Measurements from ENCODE around the gene EPN1. TPM values are rescaled to one million over a fixed set of nuclear protein-coding genes. Genes with fewer than 3 reads are reported as not detected.

EPN1 gene
- total RNA-seq, 1 donor from 2014 or later = 145 TPM

DNA sequence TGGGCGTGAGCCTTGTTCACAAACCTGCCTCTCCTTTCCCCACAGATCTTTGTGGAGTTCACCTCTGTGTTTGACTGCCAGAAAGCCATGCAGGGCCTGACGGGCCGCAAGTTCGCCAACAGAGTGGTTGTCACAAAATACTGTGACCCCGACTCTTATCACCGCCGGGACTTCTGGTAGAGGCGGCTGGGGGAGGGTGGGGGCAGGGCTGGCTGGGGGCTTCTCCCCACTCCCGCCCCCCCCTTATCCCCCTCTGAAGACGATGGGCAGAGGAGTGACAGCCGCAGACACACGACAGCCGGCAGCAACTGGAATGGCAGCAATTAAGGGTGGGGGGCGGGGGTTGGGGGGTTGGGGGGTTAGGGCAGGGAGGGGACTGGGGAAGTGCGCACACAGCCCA lies 1.1 kb upstream of the EPN1 start:
- no peak overlapping the region for H3K4me3 ChIP-seq (ENCODE audit: insufficient read depth, low read depth, low read length)

DNA sequence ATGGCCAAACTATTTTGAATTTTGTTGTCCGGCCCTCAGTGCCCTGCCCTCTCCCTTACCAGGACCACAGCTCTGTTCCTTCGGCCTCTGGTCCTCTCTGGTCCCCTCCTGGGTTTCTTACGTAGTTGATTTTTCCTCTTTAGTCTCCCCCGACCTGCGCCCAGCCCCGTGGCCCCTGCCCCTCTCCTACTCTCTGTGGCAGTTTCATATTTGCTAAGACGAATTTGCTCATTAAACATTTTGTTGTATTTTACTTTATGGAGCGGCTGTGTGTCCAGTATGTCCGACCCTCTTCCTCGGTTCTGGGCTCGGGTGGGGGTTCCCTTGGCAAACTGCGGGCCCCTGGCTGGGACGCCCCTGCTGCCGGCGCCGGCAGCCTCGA lies 576 bp upstream of the EPN1 start:
- H3K27ac Mint-ChIP-seq (ENCODE audit: unreplicated experiment) = peak overlapping the region; percentile 91
- H3K4me1 Mint-ChIP-seq (ENCODE audit: low read depth, unreplicated experiment) = peaks cover 32% of the 10 kb centered on the region
- peak overlapping the region; percentile 97 for H3K9ac ChIP-seq (ENCODE audit: low read length)
- FAIRE-seq (no peak), DNase-seq (ENCODE audit: low read depth) (no peak)
- no peaks in the 10 kb centered on the region for H3K9me3 ChIP-seq (ENCODE audit: insufficient read depth, low read depth, low read length)
- peaks cover 91% of the 10 kb centered on the region for H3K79me2 ChIP-seq (ENCODE audit: insufficient read depth, low read length)
- peaks cover 28% of the 10 kb centered on the region for H3K4me1 ChIP-seq (ENCODE audit: insufficient read depth, low read length)
- H3K4me3 Mint-ChIP-seq (ENCODE audit: unreplicated experiment) = peak overlapping the region; percentile 79
- H3K27me3 ChIP-seq (ENCODE audit: insufficient read depth, low read length) = no peaks in the 10 kb centered on the region
- H2AFZ ChIP-seq (ENCODE audit: low read depth, low read length) = no peak overlapping the region
- H3K9me3 Mint-ChIP-seq (ENCODE audit: unreplicated experiment) = peaks cover 1% of the 10 kb centered on the region
- no peak for TF ChIP-seq EZH2 (IDR thresholded peaks at IDR 0.05; ENCODE audit: insufficient read depth, low read length)
- TF ChIP-seq, protein P1, sequence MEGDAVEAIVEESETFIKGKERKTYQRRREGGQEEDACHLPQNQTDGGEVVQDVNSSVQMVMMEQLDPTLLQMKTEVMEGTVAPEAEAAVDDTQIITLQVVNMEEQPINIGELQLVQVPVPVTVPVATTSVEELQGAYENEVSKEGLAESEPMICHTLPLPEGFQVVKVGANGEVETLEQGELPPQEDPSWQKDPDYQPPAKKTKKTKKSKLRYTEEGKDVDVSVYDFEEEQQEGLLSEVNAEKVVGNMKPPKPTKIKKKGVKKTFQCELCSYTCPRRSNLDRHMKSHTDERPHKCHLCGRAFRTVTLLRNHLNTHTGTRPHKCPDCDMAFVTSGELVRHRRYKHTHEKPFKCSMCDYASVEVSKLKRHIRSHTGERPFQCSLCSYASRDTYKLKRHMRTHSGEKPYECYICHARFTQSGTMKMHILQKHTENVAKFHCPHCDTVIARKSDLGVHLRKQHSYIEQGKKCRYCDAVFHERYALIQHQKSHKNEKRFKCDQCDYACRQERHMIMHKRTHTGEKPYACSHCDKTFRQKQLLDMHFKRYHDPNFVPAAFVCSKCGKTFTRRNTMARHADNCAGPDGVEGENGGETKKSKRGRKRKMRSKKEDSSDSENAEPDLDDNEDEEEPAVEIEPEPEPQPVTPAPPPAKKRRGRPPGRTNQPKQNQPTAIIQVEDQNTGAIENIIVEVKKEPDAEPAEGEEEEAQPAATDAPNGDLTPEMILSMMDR (IDR thresholded peaks at IDR 0.05; ENCODE audit: insufficient read depth, low read depth, low read length) = no peak
- H4K20me1 ChIP-seq (ENCODE audit: insufficient read depth, low read length) = peaks cover 87% of the 10 kb centered on the region
- peak overlapping the region; percentile 92 for H3K4me2 ChIP-seq (ENCODE audit: low read length)
- peaks cover 9% of the 10 kb centered on the region for H3K36me3 Mint-ChIP-seq (ENCODE audit: low read depth, unreplicated experiment)
- no peaks in the 10 kb centered on the region for H3K27me3 Mint-ChIP-seq (ENCODE audit: low read depth, unreplicated experiment)
- H3K36me3 ChIP-seq (ENCODE audit: insufficient read depth, low read length) = peaks cover 3% of the 10 kb centered on the region
- peak overlapping the region; percentile 93 for H3K4me3 ChIP-seq (ENCODE audit: insufficient read depth, low read depth, low read length)
- H3K27ac ChIP-seq (ENCODE audit: low read depth, low read length) = no peak overlapping the region

More for the DNA sequence above, 1.1 kb upstream of the EPN1 start:
- no peaks in the 10 kb centered on the region for H3K27me3 Mint-ChIP-seq (ENCODE audit: low read depth, unreplicated experiment)
- DNase-seq (ENCODE audit: low read depth) = no peak
- Histone ChIP-seq H3K36me3 (ENCODE audit: insufficient read depth, low read length) (peaks cover 3% of the 10 kb centered on the region), H3K4me1 (ENCODE audit: insufficient read depth, low read length) (peaks cover 25% of the 10 kb centered on the region), H3K9ac (ENCODE audit: low read length) (no peak overlapping the region), H3K27ac (ENCODE audit: low read depth, low read length) (no peak overlapping the region), H3K27me3 (ENCODE audit: insufficient read depth, low read length) (no peaks in the 10 kb centered on the region), H2AFZ (ENCODE audit: low read depth, low read length) (no peak overlapping the region), H3K4me2 (ENCODE audit: low read length) (peak overlapping the region; percentile 8), H4K20me1 (ENCODE audit: insufficient read depth, low read length) (peaks cover 87% of the 10 kb centered on the region), H3K79me2 (ENCODE audit: insufficient read depth, low read length) (peaks cover 91% of the 10 kb centered on the region), H3K9me3 (ENCODE audit: insufficient read depth, low read depth, low read length) (no peaks in the 10 kb centered on the region)
- peak overlapping the region; percentile 79 for H3K4me3 Mint-ChIP-seq (ENCODE audit: unreplicated experiment)
- no peak for FAIRE-seq
- peak overlapping the region; percentile 93 for H3K27ac Mint-ChIP-seq (ENCODE audit: unreplicated experiment)
- peaks cover 31% of the 10 kb centered on the region for H3K4me1 Mint-ChIP-seq (ENCODE audit: low read depth, unreplicated experiment)
- H3K9me3 Mint-ChIP-seq (ENCODE audit: unreplicated experiment) = peaks cover 1% of the 10 kb centered on the region
- TF ChIP-seq, protein P1 (IDR thresholded peaks at IDR 0.05; ENCODE audit: insufficient read depth, low read depth, low read length) = no peak
- TF ChIP-seq EZH2 (IDR thresholded peaks at IDR 0.05; ENCODE audit: insufficient read depth, low read length) = no peak
- peaks cover 9% of the 10 kb centered on the region for H3K36me3 Mint-ChIP-seq (ENCODE audit: low read depth, unreplicated experiment)

DNA sequence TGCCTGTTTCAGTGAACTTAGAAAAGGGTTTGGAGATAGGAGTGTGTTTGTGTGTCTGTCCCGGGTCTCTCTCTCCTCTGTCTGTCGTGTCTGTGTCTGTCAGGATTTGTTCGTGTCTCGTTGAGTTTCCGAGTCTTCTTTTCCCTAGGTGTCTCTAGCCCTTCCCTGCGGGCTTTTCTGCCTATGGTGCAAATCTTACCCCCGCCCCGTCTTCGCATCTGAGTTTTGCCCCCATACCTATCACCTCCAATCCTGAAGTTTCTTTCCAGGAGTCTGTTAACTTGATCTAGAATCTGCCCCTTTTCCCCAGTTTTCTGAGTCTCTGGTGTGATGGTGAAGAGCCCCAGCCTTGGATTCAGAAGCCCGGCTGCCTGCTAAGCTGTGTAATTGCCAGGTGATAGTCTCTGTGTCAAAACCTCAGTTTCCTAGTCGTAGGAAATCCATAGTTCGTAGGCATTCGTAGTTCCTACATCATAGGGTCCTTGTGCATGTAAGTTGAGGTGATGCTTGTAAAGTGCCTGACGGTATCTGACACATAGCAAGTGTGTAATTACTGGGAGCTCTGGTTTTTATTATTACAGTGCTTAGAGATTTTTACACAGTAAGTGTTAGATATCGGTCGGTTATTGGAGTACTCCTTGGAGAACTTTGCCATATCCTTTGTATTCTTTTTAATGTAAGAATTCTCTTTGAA lies 782 bp downstream of the EPN1 start:
- H3K4me1 Mint-ChIP-seq (ENCODE audit: low read depth, unreplicated experiment) = peaks cover 34% of the 10 kb centered on the region
- TF ChIP-seq, protein P1 (IDR thresholded peaks at IDR 0.05; ENCODE audit: insufficient read depth, low read depth, low read length) = no peak
- no peak for TF ChIP-seq EZH2 (IDR thresholded peaks at IDR 0.05; ENCODE audit: insufficient read depth, low read length)
- peak overlapping the region; percentile 98 for H3K4me3 Mint-ChIP-seq (ENCODE audit: unreplicated experiment)
- Histone ChIP-seq H3K36me3 (ENCODE audit: insufficient read depth, low read length) (no peaks in the 10 kb centered on the region), H3K27me3 (ENCODE audit: insufficient read depth, low read length) (no peaks in the 10 kb centered on the region), H4K20me1 (ENCODE audit: insufficient read depth, low read length) (peaks cover 87% of the 10 kb centered on the region), H2AFZ (ENCODE audit: low read depth, low read length) (peak overlapping the region; percentile 40), H3K4me3 (ENCODE audit: insufficient read depth, low read depth, low read length) (peak overlapping the region; percentile 93), H3K4me2 (ENCODE audit: low read length) (peak overlapping the region; percentile 92), H3K9ac (ENCODE audit: low read length) (peak overlapping the region; percentile 97), H3K79me2 (ENCODE audit: insufficient read depth, low read length) (peaks cover 91% of the 10 kb centered on the region), H3K9me3 (ENCODE audit: insufficient read depth, low read depth, low read length) (no peaks in the 10 kb centered on the region), H3K27ac (ENCODE audit: low read depth, low read length) (peak overlapping the region; percentile 75), H3K4me1 (ENCODE audit: insufficient read depth, low read length) (peaks cover 32% of the 10 kb centered on the region)
- peaks cover 8% of the 10 kb centered on the region for H3K36me3 Mint-ChIP-seq (ENCODE audit: low read depth, unreplicated experiment)
- DNase-seq (ENCODE audit: low read depth) (no peak), FAIRE-seq (no peak)
- H3K27me3 Mint-ChIP-seq (ENCODE audit: low read depth, unreplicated experiment) = no peaks in the 10 kb centered on the region
- H3K9me3 Mint-ChIP-seq (ENCODE audit: unreplicated experiment) = no peaks in the 10 kb centered on the region
- peak overlapping the region; percentile 97 for H3K27ac Mint-ChIP-seq (ENCODE audit: unreplicated experiment)

Data from astrocyte (in vitro differentiated cells and primary cell).